SU-DHL-6 (cell line): ENCODE results near the gene GCN1.
A peak's percentile ranks its signal among the peaks of the same experiment; 100 is the strongest.

ENCODE experiments used
- H2AFZ ChIP-seq: fragments of 200-600 bp; sonication (generic); 2 replicates; pipeline ENCODE4 v1.6.1; 2014; ENCODE audit warnings: low read depth, mild to moderate bottlenecking, moderate library complexity, mixed read lengths, antibody characterized with exemption, low read length; ENCODE audit not compliant: severe bottlenecking
- H3F3A ChIP-seq: fragments of 200-600 bp; shearing (Covaris generic); 2 replicates; pipeline ENCODE4 v1.6.0; 2016; ENCODE audit warnings: antibody characterized with exemption, mild to moderate bottlenecking; ENCODE audit not compliant: insufficient read depth
- H3K27ac ChIP-seq: fragments of 200-600 bp; sonication (generic); 2 replicates; pipeline ENCODE4 v1.5.1; 2016; ENCODE audit warnings: low read depth, mild to moderate bottlenecking, low read length, moderate library complexity, mixed read lengths
- H3K27me3 ChIP-seq: fragments of 200-600 bp; sonication (generic), shearing (Covaris generic); 2 replicates; pipeline ENCODE4 v1.6.0; 2014; ENCODE audit warnings: mild to moderate bottlenecking, low read length
- H3K36me3 ChIP-seq: fragments of 200-600 bp; sonication (generic); 2 replicates; pipeline ENCODE4 v1.6.1; 2014; ENCODE audit warnings: mild to moderate bottlenecking, low read length, mixed read lengths
- H3K4me2 ChIP-seq: fragments of 300-600, 200-600 bp; shearing (Covaris generic), sonication (generic); 2 replicates; pipeline ENCODE4 v1.6.0; 2014; ENCODE audit warnings: low read length, low read depth, mild to moderate bottlenecking; ENCODE audit not compliant: poor library complexity, severe bottlenecking
- H3K4me3 ChIP-seq: fragments of 200-600 bp; sonication (generic); 2 replicates; pipeline ENCODE4 v1.5.1; 2014; ENCODE audit warnings: antibody characterized with exemption, low read length, mild to moderate bottlenecking, mixed read lengths; ENCODE audit not compliant: insufficient read depth, poor library complexity, severe bottlenecking
- H3K79me2 ChIP-seq: fragments of 200-600 bp; sonication (generic); 2 replicates; pipeline ENCODE4 v1.6.1; 2014; ENCODE audit warnings: mild to moderate bottlenecking, low read length, moderate library complexity; ENCODE audit not compliant: insufficient read depth
- H3K9ac ChIP-seq: fragments of 200-600 bp; sonication (generic); 2 replicates; pipeline ENCODE4 v1.7.0; 2014; ENCODE audit warnings: mild to moderate bottlenecking, low read length
- H3K9me2 ChIP-seq: fragments of 200-600 bp; sonication (generic); replicated peaks from 2 replicates; pipeline ENCODE4 v1.6.1; 2014; ENCODE audit warnings: low read length; ENCODE audit not compliant: insufficient read depth
- H3K9me3 ChIP-seq: fragments of 200-600 bp; sonication (generic); 2 replicates; pipeline ENCODE4 v1.6.1; 2014; ENCODE audit warnings: low read length, mixed read lengths; ENCODE audit not compliant: insufficient read depth
- H4K20me1 ChIP-seq: fragments of 200-600 bp; sonication (generic); 2 replicates; pipeline ENCODE4 v1.6.1; 2014; ENCODE audit warnings: low read depth, mild to moderate bottlenecking, antibody characterized with exemption, low read length, moderate library complexity, mixed read lengths
- EZH2phosphoT487 ChIP-seq: fragments of 200-600 bp; sonication (generic), shearing (Covaris generic); conservative IDR thresholded peaks from 2 replicates; pipeline ENCODE4 v1.6.1; 2018; ENCODE audit warnings: mild to moderate bottlenecking, antibody characterized with exemption, low read length, moderate library complexity, mixed read lengths
- TF ChIP-seq, protein P1 (sequence below): fragments of 200-600 bp; sonication (generic); IDR thresholded peaks from one replicate; pipeline ENCODE4 v1.5.1; 2017; ENCODE audit warnings: antibody characterized with exemption, mild to moderate bottlenecking, low read length, moderate library complexity; ENCODE audit not compliant: insufficient read depth, poor library complexity, severe bottlenecking

Gene GCN1

DNA sequence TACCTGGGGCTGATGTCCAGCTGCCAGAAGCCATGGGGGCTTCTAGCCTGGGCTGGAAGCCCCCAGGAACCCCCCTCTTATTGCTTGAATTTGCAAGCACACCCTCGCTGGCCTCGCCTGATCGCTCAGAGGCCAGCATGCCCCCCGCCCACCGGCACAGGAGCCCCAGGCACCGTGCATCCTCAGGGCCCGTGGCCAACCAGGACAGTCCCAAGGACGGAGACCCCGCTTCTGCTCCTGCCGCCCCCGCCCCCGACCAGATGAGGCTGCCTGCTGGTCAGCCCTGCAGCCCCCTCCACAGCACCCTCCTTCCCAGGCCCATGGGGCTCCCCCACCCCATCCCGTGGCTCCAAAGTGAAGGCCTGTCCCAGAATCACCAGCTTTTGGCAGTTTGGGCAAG lies 99.2 kb downstream of the GCN1 start:
- TF ChIP-seq, protein P1, sequence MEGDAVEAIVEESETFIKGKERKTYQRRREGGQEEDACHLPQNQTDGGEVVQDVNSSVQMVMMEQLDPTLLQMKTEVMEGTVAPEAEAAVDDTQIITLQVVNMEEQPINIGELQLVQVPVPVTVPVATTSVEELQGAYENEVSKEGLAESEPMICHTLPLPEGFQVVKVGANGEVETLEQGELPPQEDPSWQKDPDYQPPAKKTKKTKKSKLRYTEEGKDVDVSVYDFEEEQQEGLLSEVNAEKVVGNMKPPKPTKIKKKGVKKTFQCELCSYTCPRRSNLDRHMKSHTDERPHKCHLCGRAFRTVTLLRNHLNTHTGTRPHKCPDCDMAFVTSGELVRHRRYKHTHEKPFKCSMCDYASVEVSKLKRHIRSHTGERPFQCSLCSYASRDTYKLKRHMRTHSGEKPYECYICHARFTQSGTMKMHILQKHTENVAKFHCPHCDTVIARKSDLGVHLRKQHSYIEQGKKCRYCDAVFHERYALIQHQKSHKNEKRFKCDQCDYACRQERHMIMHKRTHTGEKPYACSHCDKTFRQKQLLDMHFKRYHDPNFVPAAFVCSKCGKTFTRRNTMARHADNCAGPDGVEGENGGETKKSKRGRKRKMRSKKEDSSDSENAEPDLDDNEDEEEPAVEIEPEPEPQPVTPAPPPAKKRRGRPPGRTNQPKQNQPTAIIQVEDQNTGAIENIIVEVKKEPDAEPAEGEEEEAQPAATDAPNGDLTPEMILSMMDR = no peak
- no peak for TF ChIP-seq EZH2phosphoT487
- H3K27ac ChIP-seq = no peak overlapping the region
- no peaks in the 10 kb centered on the region for H3K9me2 ChIP-seq
- H3K4me3 ChIP-seq = no peak overlapping the region
- H3K36me3 ChIP-seq = no peaks in the 10 kb centered on the region
- no peaks in the 10 kb centered on the region for H3F3A ChIP-seq
- no peaks in the 10 kb centered on the region for H3K9me3 ChIP-seq
- peaks cover 12% of the 10 kb centered on the region for H3K79me2 ChIP-seq
- H3K4me2 ChIP-seq = no peak overlapping the region
- no peaks in the 10 kb centered on the region for H3K27me3 ChIP-seq
- no peak overlapping the region for H2AFZ ChIP-seq
- H3K9ac ChIP-seq = no peak overlapping the region
- no peaks in the 10 kb centered on the region; the same call in 1 of the 2 replicates for H4K20me1 ChIP-seq

- no peak overlapping the region for H3K4me3 ChIP-seq
- no peak overlapping the region for H3K27ac ChIP-seq
- no peak overlapping the region for H3K4me2 ChIP-seq
- H3K9me2 ChIP-seq = no peaks in the 10 kb centered on the region
- no peaks in the 10 kb centered on the region for H3K36me3 ChIP-seq
- H4K20me1 ChIP-seq = no peaks in the 10 kb centered on the region; the same call in 1 of the 2 replicates
- H3K9ac ChIP-seq = no peak overlapping the region
- TF ChIP-seq EZH2phosphoT487 = no peak
- TF ChIP-seq, protein P1 = no peak
- H3K79me2 ChIP-seq = peaks cover 4% of the 10 kb centered on the region; the same call in 1 of the 2 replicates
- no peaks in the 10 kb centered on the region for H3K27me3 ChIP-seq
- H3K9me3 ChIP-seq = no peaks in the 10 kb centered on the region
- no peaks in the 10 kb centered on the region for H3F3A ChIP-seq
- no peak overlapping the region for H2AFZ ChIP-seq
Measured at GRCh38 chr12:120094485-120094884, 100.0 kb downstream of the GCN1 start.

- no peak overlapping the region for H2AFZ ChIP-seq
- no peaks in the 10 kb centered on the region for H4K20me1 ChIP-seq
- no peaks in the 10 kb centered on the region for H3F3A ChIP-seq
- H3K4me3 ChIP-seq = no peak overlapping the region
- H3K9ac ChIP-seq = no peak overlapping the region
- TF ChIP-seq, protein P1 = no peak
- TF ChIP-seq EZH2phosphoT487 = no peak
- no peaks in the 10 kb centered on the region; the same call in 1 of the 2 replicates for H3K79me2 ChIP-seq
- peak overlapping the region; percentile 49 for H3K27ac ChIP-seq
- H3K36me3 ChIP-seq = no peaks in the 10 kb centered on the region
- H3K27me3 ChIP-seq = no peaks in the 10 kb centered on the region
- H3K9me2 ChIP-seq = no peaks in the 10 kb centered on the region
- H3K9me3 ChIP-seq = no peaks in the 10 kb centered on the region
- H3K4me2 ChIP-seq = no peak overlapping the region
Measured at GRCh38 chr12:120093592-120094355, 100.7 kb downstream of the GCN1 start.
